NCI-H2107 treated with DMSO at 0.1 percent for 48 hours (cell line): Measurements from ENCODE around the gene ELMO1.
"Not testable (repeated sequence)": the region's sequence is repeated elsewhere in the genome, so short reads cannot be mapped to it uniquely, and the experiment has no call there.

ENCODE experiments used
- DNase-seq: peaks from one replicate; lab custom pipeline; 2025; ENCODE audit not compliant: unreplicated experiment; lab: John Stamatoyannopoulos, UW

Gene ELMO1

DNA sequence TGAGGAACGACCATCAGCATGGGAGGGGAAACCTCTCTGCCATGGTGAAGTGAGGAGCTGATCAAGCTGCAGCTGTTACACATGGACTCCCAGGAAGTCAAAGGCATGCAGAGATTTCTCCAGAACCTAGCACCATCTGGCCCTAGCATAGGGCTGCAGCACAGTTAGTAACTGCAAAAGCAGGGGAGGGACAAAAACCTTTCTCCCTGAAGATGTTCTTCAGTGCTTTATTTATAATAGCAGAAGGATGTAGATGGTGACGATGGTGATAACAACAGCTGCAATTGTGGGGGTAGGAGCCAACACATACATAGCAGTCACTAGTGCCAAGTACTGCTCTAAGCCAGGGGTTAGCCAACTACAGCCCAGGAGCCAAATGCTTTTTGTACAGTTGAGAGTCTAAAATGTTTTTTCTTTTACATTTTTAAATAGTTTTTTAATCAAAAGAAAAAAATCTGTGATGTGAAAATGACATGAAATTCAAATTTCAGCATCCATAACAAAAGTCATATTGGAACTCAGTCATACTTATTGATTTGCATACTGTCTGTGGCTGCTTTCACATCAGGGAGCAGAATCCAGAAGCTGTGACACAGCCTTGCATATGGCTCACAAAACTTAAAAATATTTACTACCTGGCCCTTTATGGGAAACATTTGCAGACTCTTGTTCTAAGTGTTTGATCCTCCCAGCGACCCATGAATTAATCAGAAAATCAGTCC is 299.5 kb downstream of the ELMO1 start:
- no peak for DNase-seq

DNA sequence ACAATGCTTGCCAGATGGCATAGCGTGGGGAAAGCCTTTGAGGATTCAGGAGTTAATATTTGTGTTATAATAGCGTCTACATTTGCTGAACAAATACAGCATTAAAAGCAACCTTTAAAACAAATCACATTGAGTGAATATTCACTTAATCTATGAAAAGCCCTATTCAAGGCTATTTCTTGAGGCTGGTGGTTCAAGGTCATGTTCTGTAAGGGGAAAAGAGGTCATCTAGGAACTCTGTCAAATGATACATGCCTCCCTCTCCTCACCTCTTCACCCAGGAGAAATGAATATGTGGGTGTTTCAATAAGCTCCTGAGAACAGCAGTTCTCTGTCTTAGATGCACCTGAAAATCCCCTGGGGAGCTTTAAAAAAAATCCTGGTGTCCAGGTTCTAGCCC is 303.0 kb downstream of the ELMO1 start:
- DNase-seq = no peak

DNA sequence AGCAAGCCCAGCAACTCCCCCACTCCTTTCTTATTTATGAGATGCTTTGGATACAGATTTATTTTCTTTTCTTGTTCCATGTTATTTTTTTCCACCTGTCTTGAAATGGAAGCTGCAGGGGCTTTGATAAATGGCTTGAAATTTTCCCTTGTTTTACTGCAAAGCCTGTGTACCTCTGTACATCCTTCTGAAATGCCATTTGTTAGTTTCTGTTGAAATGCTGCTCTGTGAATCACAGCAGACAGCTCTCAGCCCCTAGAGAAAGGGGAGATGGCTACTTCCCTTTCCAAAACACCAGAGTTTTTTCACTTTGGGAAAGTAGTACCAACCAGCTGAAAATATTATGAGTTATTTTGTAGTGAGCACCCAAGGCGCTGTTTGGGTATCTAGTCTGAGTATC is 304.2 kb downstream of the ELMO1 start:
- no peak for DNase-seq

DNA sequence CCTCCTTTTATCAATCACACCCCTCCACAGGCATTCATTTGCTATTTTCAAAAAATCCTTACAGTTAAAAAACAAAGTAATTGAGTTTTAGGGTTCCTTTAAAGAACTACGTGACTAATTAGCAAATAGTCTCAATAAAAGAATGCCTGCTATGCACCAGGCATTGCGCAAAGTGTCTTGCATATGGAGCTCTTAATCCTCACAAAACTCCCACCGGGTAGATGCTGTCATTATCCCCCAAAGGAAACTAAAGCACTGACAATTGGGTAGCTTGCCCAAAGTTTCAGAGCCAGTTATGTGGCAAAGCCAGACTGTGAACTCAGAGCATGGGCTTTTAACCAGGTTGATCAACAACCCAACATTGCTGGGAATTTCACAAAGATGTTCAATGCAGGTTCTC is 305.7 kb downstream of the ELMO1 start:
- DNase-seq = no peak

DNA sequence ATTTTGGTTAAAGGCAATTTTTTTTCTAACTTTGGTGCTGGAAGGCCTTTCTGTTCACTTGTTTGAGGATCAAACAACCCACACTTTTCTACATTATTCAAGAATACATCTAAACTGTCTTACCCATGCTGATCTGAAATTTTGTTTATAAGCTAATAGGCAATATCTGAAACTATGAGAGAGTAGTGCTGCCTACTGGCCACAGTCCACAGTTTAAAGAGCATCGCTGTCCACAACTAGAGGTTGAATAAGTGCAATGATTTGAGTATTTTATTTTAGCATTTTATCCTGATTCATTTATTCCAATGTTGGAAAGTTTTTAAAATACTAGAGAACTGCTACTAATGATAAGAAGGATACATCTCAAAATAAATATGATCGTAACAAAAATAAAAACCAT is 306.9 kb downstream of the ELMO1 start:
- DNase-seq = no peak

DNA sequence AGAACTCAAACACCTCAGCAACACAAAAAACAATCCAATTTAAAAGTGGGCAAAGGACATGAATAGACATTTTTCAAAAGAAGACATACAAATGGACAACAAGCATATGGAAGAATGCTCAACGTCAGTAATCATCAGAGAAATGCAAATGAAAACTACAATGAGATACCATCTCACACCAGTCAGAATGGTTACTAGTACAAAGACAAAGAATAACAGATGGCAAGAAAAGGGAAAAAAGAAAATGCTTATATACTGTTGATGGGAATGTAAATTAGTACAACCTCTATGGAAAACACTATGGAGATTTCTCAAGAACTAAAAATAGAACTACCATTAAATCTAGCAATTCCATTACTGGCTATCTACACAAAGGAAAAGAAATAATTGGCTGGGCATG is 314.8 kb downstream of the ELMO1 start:
- DNase-seq = not testable (repeated sequence)

DNA sequence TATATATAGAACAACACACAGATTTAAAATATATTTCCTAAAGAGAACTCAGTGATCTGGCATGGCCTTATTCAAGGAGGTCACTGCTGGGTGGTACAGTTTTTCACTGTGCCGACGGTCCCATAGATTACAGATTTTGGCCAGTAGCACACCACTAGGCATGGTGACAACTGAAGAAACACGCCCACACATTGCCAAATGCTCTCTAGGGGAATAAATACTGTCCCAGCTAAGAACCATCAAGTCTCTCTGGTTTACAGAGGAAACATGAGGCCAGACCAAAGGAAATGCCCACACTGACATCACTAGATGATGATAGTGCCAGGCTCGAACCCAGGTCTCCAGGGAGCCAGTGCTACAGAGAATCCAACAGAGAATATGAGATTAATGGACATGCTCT is 316.8 kb downstream of the ELMO1 start:
- no peak for DNase-seq

DNA sequence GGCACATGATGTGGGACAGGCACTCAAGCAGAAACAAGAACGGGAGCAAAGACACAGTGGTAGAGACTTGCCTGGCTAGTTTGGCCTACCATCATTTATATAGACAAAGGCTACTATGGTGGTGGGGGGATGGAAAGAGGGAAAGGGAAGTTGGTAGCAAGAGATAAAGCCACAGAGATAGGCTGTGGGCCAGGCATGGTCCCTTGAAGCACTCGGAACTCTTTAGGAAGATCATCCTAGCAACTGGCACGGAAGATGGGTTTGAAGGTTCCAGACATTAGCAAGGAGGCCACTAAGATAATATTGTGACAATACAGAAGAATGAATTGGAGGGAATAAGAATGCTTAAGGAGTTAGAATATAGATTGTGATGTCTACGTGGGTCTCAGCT is 319.6 kb downstream of the ELMO1 start:
- no peak for DNase-seq

DNA sequence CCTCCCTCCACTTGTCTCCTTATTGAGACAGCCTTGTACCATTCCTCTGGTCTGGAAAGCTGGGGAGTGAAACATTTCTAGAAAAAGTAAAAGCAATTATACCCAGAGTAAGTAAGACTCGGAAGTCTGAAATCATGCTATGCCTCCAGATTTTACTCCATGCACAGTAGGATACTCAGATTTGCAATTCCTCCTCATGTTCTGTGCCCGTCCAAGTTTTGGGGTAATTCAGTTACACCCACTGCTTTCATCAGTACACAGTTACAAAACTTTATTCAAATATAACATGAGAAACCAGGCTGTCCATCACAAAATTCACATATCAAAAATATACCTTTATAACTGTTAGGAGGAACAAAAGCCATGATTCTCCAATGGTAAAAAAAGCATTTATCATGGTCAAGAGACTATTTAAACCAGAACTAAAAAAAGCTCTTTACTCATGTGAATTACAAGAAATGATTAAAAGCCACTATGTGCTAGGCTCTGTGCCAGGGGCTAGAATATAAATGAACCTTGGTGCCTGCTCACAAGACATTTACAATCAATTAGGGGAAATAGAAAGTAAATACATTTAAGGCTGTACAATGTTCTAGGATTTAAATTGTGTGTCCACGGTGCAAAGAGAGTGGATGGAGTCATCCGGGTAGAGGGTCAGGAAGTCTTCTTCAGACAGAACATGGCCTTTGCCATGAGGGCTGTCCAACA is 320.2 kb downstream of the ELMO1 start:
- no peak for DNase-seq

DNA sequence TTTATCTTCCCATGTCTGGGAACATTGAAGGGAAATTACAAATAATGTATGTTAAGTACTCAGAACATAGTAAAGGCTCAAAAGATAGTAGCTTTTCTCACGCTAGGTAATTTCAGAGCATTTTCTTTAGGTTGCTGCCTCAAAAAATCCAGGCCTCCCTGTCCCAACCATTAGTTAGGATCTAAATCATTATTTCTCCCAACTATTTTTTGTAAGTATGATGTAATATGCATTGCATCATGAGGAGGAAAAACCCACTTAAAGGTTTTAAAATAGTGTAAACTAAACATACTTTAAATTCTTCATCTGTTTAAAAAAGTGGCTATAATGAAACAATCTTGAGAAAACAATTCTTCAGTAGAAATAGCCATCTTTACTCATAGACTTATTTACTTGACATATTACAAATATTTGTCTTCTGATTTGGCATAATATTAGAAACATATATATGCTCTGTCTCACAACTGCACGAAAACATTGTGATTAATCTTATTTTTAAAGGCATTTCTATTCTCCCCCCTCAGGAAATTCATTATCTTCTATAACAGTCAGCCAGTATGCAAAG is 329.3 kb downstream of the ELMO1 start:
- DNase-seq = no peak

DNA sequence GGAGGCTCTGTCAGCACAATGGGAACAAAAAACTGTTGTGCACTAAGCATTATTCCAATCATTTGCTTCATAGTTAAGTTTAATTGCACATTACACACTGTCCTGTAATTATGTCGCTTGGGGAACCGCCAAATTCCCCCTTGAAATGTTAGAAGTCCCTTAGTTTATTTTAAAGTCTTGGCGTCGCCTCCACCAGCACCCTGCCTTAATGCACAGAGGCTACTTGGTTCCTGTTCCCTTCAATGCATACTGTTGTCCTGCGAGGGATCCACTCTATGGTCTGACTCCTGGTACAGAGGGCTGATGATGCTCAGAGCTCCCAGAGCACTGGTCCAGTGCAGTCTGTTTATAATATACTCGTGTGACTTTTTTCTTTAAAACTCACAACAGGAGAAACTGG is 330.7 kb downstream of the ELMO1 start:
- no peak for DNase-seq

DNA sequence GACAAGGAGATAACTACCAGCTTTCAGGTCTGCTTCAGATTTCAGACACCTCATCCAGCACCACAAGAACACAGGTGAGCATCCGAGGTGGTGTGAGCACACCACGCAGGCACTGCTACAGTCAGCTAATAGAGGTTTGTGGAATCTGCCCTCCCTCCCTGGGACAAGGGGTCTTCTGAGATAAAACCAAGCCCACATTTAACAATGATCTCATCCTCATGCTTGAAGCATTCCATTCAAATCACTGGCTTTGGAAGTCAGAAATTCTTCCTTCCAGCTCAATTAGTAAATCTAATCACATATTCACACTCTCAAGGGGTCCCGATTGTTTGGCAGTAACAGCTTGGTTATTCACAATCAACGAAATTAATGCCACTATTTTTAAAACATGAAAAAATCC is 331.4 kb downstream of the ELMO1 start:
- no peak for DNase-seq

DNA sequence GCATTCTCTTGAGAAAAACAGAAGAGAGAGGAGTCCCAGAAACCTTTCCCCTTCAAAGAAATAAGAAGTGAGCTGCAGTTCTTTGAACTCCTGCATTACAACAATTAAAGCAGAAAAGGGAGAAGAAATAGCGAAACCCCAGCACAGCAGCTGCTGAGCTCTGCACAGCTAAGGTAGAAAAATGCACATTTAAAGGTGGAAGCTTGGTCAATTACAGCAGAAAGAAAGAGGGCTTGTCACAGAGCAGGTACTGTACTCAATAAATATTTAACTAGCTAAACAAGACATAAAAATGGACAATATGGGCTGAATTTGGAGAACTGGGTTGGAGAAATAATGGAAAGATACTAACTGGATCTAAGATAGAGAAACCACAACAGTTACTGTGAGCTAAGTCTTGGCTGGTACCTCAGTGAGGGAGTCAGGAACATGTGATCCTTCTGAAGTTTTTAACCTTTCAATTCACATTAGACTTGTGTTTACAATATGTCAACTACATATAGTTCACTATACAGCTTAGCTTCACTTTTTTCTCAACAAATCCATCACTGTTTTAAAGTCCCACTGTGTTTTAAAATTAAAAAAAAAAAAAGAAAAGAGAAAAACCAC is 332.5 kb downstream of the ELMO1 start:
- no peak for DNase-seq

DNA sequence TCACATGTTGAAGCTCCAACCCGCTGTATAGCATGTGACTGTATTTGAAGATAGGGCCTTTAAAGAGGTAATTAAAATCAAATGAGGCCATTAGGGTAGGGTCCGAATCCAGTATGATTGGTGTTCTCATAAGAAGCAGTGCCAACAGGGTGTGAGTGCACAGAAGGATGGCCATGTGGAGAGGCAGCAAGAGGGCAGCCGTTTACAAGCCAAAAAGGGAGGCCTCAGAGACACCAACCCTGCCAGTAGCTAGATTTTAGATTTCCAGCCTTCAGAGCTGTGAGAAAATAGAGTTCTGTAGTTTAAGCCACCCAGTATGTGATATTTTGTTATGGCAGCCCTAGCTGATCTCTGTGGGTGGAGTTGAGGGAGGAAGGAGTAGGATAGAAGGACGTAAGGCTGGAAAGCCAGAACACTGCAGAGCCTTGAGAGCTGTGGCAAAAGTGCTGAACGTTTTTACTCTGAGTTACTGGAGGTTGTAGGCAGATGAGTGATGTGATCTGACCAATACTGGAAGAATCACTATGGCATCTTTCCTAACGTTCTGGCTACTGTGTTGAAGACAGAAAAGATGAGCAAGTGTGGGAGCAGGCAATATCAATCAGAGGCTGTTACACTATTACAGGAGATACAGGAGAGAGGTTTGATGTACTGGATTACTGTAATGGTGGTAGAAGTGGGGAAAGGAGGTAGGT is 334.9 kb downstream of the ELMO1 start:
- DNase-seq = no peak

DNA sequence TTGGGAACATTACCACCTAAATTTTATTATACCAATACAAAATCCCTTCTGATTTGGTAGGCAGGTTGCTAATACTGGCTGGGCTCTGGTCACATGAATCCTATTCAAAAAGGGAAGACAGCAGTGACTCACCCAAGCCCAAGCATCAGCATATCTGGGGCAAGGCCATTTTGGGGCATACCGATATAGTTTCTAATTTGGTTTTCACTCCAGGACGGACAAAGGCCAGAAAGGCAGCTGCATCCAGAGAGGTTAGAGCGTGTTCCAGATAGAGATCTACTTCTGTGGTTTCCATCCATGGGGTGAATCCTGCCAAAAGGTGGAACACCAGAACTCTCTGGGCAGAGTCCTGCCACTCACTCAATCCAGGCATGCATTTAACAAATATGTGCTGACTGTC is 335.8 kb downstream of the ELMO1 start:
- DNase-seq = no peak

DNA sequence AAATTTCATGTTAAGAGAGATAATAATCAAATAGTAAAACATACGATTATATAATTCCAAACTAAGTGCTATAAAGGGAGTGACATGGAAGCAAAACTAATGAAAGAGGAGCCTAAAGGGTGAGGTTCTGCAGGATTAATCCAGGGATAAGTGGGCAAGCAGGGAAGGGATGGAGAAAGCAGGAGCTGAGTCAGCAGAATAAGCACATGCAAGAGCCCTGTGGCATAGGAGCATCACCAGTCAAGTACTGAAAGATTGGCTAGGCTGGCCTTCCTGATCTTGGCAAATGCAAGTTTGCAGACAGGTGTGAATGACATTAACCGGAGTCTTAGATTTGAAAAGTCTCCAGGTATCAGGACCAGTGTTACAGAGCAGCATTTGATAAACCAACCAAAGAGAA is 336.4 kb downstream of the ELMO1 start:
- DNase-seq = no peak

DNA sequence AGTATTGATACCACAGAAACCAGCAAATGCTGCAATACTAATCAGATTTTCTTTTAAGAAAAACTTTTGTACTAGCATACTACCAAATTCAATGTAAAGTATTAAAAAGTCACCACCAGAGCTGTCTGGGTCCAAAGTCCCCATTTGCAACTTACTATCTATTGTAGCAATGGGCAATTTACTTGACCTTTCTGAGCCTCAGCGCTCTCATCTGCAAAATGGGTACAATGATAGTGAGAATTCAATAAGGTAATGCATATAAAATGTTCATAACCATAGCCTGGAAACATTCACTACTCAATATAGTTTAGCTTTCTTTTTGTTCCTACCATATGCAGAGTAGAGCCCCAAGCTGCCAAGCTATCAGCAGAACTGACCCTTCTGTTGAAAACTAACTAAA is 337.2 kb downstream of the ELMO1 start:
- no peak for DNase-seq

DNA sequence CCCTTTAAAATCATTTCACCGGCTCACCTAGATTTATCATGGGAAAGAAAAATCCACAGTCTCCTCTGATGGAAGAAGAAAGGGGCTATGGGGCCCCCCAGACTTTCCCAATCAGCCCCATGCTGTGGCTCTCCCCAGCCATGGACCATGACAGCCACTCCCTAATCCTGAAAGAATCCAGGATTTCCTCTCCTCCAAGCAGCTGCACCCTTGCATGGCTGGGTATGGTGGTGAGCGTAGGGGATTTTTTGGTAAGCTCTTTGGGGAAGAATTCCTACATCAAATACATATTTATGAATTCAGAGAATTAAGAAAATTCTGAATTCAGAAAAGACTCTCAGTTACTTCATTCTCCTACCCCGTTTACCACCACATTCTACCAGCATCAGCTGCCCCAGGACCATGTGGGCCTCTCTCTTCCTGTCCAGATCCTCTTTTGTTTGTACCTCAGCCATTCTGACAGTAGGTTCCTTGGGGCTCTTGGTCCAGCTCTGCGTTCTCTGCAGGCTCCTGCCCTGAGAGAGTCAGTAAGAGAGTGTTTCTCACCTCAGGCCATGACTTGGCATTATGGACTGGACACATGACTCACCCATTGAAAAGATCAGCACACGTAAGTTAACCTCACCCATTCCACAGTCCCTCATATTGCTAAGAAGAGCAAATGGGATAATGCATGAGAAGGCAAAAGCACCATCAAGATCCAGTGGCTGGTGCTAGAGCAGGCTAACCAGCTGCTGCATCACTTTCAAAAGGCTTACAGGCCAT is 337.8 kb downstream of the ELMO1 start:
- no peak for DNase-seq

DNA sequence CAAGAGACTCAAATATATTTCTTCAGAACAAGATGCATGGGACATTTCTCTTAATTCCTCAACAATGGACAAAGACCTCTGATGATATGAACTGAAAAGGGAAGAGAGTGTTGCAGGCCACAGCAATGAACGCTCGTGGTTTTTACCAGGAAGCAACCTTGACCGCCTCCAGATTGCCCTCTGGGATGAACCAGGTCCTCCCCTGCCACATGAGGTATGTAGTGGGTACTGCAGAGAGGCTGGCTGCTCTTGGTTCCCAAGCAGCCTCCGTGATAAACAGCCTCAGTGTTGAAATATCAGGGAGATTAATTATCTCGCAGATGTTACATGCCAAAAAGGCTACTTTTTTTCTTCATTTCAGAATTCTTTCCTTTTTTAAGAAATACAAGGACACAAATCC is 338.8 kb downstream of the ELMO1 start:
- DNase-seq = no peak

DNA sequence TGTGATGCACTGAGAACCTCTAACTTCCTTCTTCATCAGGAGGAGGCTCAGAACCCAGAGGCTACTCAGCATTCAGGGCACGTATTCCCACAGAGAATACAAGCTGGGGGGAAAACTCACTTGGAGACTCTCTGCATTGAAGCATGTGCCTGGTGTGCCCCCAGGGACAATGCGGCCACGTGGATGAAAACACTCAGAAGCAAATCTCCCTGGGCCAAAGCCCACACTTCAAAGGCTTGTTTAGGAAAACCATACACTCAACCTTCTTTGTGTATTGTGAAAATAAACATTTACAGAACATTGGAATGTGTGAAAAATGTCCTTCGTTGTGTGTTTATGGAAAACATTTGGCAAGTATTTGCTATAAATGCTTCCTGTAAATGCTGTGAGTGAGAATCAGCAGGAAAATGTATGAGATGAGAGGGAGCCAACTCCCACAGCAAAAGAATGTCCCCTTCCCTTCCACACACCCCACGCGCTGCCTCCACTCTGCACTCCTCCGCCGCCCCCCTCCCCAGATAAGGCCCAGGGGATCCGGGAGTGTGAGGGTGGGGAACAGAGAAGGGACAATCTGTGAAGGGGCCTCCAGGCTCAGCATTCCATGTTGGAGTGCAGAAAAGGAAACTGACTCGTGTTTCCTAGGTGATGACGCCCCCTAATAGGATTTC is 339.5 kb downstream of the ELMO1 start:
- DNase-seq = no peak
